Thymus (tissue), 11 donors: ENCODE data around the gene NHS. TPM values are rescaled to one million over a fixed set of nuclear protein-coding genes. Genes with fewer than 3 reads are reported as not detected.

Source experiments
- DNase-seq, 9 donors: peaks; one replicate each; pipeline ENCODE4 v3.0.0-alpha.2; 2013; ENCODE audit warnings: low spot score in 9 of 9, low read depth in 6 of 9, missing footprints in 1 of 9
- H3K27ac ChIP-seq, 2 donors: one replicate each; pipeline ENCODE4 v1.5.1; 2013; ENCODE audit warnings: control low read depth in 1 of 2, low read depth in 1 of 2, low read length in 1 of 2, mild to moderate bottlenecking in 1 of 2, moderate library complexity in 1 of 2
- H3K27me3 ChIP-seq, 2 donors: one replicate each; pipeline ENCODE4 v1.5.1; 2013; ENCODE audit warnings: low read length in 1 of 2; ENCODE audit not compliant: control insufficient read depth in 2 of 2, insufficient read depth in 1 of 2
- H3K36me3 ChIP-seq, 2 donors: one replicate each; pipeline ENCODE4 v1.5.1; 2013; ENCODE audit warnings: low read length in 1 of 2, mild to moderate bottlenecking in 1 of 2, moderate library complexity in 1 of 2; ENCODE audit not compliant: control insufficient read depth in 2 of 2, insufficient read depth in 2 of 2
- H3K4me1 ChIP-seq, 2 donors: one replicate each; pipeline ENCODE4 v1.5.1; 2013; ENCODE audit warnings: low read length in 2 of 2; ENCODE audit not compliant: control insufficient read depth in 2 of 2, insufficient read depth in 2 of 2
- H3K4me3 ChIP-seq, 2 donors: one replicate each; pipeline ENCODE4 v1.5.1; 2013; ENCODE audit warnings: low read length in 2 of 2, control low read depth in 1 of 2, mild to moderate bottlenecking in 1 of 2
- H3K9me3 ChIP-seq, 2 donors: one replicate each; pipeline ENCODE4 v1.5.1; 2013; ENCODE audit warnings: low read length in 1 of 2, mild to moderate bottlenecking in 1 of 2; ENCODE audit not compliant: control insufficient read depth in 2 of 2, insufficient read depth in 1 of 2
- WGBS: extraction: QIAGEN DNeasy Blood & Tissue Kit; methylation state at CpG from one replicate; pipeline ENCODE4 v1.1.7; 2013; 5-methylcytosine and 5-hydroxymethylcytosine counted together
- polyA plus RNA-seq: library from polyadenylated mRNA; stranded (reverse); fragments of 200-250 nt; gene quantifications from one replicate; pipeline ENCODE4 v1.2.3, GENCODE V29; 2013
- total RNA-seq: library from RNA; stranded (reverse); fragments of 120-200 nt; gene quantifications from one replicate; pipeline ENCODE4 v1.2.4, GENCODE V29; 2013
- donor health status: healthy.

Gene NHS
- total and polyA plus RNA-seq, 2 donors = 1.7 to 2.8 TPM

DNA sequence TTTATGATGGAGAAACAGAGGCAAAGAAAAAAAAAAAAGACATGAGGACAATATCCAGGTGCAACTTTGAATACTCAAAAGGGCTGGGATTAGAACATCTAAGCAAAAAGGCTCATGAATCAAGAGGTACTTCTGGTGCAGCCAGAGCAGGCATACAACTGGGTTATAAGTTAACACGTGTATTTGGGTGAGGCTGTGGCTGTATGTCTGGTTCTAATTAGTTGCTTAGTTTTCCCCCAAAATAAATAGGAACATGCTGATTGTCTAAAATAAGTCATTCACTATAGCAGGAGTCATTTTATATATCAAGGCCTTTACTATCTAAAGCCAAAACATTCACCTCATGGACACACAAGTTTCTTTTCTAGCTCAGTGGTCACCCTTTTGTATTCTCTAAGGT lies 20.2 kb downstream of the NHS start:
- no peak for DNase-seq
- H3K36me3 ChIP-seq = no peaks in the 10 kb centered on the region
- 90% methylated on average over 1 of the region's 1 CpG for WGBS
- H3K27me3 ChIP-seq = no peaks in the 10 kb centered on the region
- H3K27ac ChIP-seq = no peak overlapping the region
- H3K4me1 ChIP-seq = no peaks in the 10 kb centered on the region
- no peaks in the 10 kb centered on the region for H3K9me3 ChIP-seq
- no peak overlapping the region for H3K4me3 ChIP-seq

DNA sequence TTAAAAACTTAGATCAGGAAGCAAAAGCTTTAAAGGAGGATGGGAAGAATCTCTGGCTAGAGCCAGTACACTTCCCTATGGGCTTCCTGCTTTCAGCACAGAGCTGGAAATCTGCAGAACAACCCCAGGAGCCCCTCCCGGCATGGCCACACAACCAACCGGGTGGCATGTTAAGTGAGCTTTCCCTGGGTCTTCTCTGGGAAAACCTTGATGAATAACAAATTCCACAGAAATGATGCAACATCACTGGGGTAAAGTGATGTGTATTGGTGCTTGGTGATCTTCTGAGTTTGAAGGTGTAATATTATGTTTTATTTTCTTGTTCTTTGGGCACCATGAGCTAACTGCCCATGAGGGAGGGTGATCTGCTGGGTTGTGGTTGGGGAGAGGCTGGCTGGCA lies 22.1 kb downstream of the NHS start:
- Histone ChIP-seq H3K27ac (no peak overlapping the region), H3K9me3 (no peaks in the 10 kb centered on the region), H3K27me3 (no peaks in the 10 kb centered on the region), H3K4me3 (no peak overlapping the region), H3K4me1 (no peaks in the 10 kb centered on the region), H3K36me3 (no peaks in the 10 kb centered on the region)
- no peak for DNase-seq
- WGBS = 84% methylated on average over 2 of the region's 2 CpGs

DNA sequence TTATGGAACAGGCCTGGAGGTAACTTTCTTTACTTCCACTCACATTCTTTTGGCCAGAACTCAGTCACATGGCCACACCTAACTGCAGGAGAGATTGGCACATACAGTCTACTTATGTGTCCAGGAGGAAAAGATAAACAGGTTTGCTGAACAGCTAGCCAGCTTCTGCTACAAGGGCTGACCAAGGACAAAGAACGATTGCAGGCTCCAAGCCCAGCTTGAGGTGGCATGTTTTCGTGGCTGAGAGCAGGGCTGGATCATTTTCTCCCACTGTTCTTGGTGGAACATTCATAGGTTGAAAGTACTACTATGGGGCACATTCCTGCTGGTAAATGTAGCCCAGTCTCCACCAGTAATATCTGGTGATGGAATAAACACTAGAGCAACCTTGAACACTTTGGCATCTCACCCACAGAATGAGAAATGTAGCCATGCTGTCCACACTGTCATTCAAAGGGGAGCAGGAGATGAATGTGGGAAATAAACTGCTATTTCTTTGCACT lies 28.2 kb downstream of the NHS start:
- no peaks in the 10 kb centered on the region for H3K4me1 ChIP-seq
- DNase-seq = no peak
- no peak overlapping the region for H3K27ac ChIP-seq
- H3K9me3 ChIP-seq = no peaks in the 10 kb centered on the region
- no peak overlapping the region for H3K4me3 ChIP-seq
- H3K36me3 ChIP-seq = no peaks in the 10 kb centered on the region
- 83% methylated on average over 2 of the region's 2 CpGs for WGBS
- no peaks in the 10 kb centered on the region for H3K27me3 ChIP-seq

GRCh38 chrX:17403972-17404371 lies 29.0 kb downstream of the NHS start:
- no peaks in the 10 kb centered on the region for H3K4me1 ChIP-seq
- no peaks in the 10 kb centered on the region for H3K9me3 ChIP-seq
- no peaks in the 10 kb centered on the region for H3K27me3 ChIP-seq
- no peaks in the 10 kb centered on the region for H3K36me3 ChIP-seq
- no peak overlapping the region for H3K4me3 ChIP-seq
- H3K27ac ChIP-seq = no peak overlapping the region
- WGBS = 96% methylated on average over 3 of the region's 3 CpGs
- no peak for DNase-seq

GRCh38 chrX:17405225-17405969 lies 30.4 kb downstream of the NHS start:
- Histone ChIP-seq H3K27ac (no peak overlapping the region), H3K36me3 (no peaks in the 10 kb centered on the region), H3K9me3 (no peaks in the 10 kb centered on the region), H3K27me3 (no peaks in the 10 kb centered on the region), H3K4me3 (no peak overlapping the region), H3K4me1 (no peaks in the 10 kb centered on the region)
- no peak for DNase-seq
- WGBS = 84% methylated on average over 5 of the region's 5 CpGs

GRCh38 chrX:17409566-17410290 lies 34.7 kb downstream of the NHS start:
- Histone ChIP-seq H3K27me3 (peaks cover 0 to under 1% of the 10 kb centered on the region in 2 donors), H3K27ac (no peak overlapping the region), H3K36me3 (no peaks in the 10 kb centered on the region), H3K4me3 (no peak overlapping the region), H3K9me3 (no peaks in the 10 kb centered on the region), H3K4me1 (no peaks in the 10 kb centered on the region)
- WGBS = 79% methylated on average over 3 of the region's 3 CpGs
- DNase-seq = no peak

- Histone ChIP-seq H3K4me3 (no peak overlapping the region), H3K27ac (no peak overlapping the region), H3K36me3 (no peaks in the 10 kb centered on the region), H3K27me3 (peaks cover 0 to 2% of the 10 kb centered on the region in 2 donors), H3K9me3 (no peaks in the 10 kb centered on the region), H3K4me1 (no peaks in the 10 kb centered on the region)
- no peak for DNase-seq
- 78% methylated on average over 2 of the region's 2 CpGs for WGBS
Observed at GRCh38 chrX:17410651-17411050, 35.7 kb downstream of the NHS start.

DNA sequence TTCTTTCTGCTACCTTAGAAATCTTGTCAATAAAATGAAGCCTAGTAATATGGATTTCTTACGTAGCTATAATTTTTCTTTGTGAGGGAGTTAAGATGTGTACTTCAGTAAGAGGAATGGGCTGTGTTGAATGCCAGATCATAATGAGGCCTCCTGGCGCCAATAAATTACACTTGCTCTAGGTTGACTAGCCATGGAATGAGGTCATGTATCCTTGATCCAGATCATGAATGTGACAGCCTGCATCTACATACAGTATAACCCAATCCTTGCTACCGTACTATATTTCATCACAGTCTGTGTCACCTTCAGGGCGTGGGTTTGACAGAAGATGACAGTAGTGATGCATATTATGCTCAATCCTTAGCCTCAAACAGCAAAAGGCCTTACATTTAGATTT lies 36.2 kb downstream of the NHS start:
- Histone ChIP-seq H3K27ac (no peak overlapping the region), H3K4me3 (no peak overlapping the region), H3K36me3 (no peaks in the 10 kb centered on the region), H3K4me1 (no peaks in the 10 kb centered on the region), H3K9me3 (no peaks in the 10 kb centered on the region), H3K27me3 (peaks cover 0 to 2% of the 10 kb centered on the region in 2 donors)
- no peak for DNase-seq
- WGBS = 96% methylated on average over 4 of the region's 4 CpGs

- 93% methylated on average over 4 of the region's 4 CpGs for WGBS
- Histone ChIP-seq H3K27ac (no peak overlapping the region), H3K27me3 (peaks cover 0 to 2% of the 10 kb centered on the region in 2 donors), H3K4me1 (no peaks in the 10 kb centered on the region), H3K4me3 (no peak overlapping the region), H3K9me3 (no peaks in the 10 kb centered on the region), H3K36me3 (no peaks in the 10 kb centered on the region)
- no peak for DNase-seq
Observed at GRCh38 chrX:17412692-17413091, 37.7 kb downstream of the NHS start.
